Epithelial cell of proximal tubule (primary cell): Measurements from ENCODE around the gene PDCD1LG2. TPM values are rescaled to one million over a fixed set of nuclear protein-coding genes. Genes with fewer than 3 reads are reported as not detected.

Experiments
- DNase-seq: peaks from one replicate; pipeline ENCODE4 v3.0.0-alpha.2; 2011; ENCODE audit warnings: low read depth
- H3K4me3 ChIP-seq: 2 replicates; pipeline ENCODE4 v1.5.1; 2011; ENCODE audit warnings: low read depth, mild to moderate bottlenecking, low read length
- total RNA-seq: library from RNA; depleted of rRNA; stranded (reverse); fragments of >200 nt; gene quantifications from 2 replicates; pipeline ENCODE4 v1.2.3, GENCODE V29; 2015
- TF ChIP-seq, protein P1 (sequence below): conservative IDR thresholded peaks from 2 replicates; pipeline ENCODE4 v1.5.1; 2012; ENCODE audit warnings: low read depth, mild to moderate bottlenecking, low read length

PDCD1LG2 gene
- total RNA-seq, 1 donor from 2014 or later = 2.7 TPM

GRCh38 chr9:5478206-5478605 lies 32.1 kb upstream of the PDCD1LG2 start:
- no peak overlapping the region for H3K4me3 ChIP-seq
- TF ChIP-seq, protein P1, sequence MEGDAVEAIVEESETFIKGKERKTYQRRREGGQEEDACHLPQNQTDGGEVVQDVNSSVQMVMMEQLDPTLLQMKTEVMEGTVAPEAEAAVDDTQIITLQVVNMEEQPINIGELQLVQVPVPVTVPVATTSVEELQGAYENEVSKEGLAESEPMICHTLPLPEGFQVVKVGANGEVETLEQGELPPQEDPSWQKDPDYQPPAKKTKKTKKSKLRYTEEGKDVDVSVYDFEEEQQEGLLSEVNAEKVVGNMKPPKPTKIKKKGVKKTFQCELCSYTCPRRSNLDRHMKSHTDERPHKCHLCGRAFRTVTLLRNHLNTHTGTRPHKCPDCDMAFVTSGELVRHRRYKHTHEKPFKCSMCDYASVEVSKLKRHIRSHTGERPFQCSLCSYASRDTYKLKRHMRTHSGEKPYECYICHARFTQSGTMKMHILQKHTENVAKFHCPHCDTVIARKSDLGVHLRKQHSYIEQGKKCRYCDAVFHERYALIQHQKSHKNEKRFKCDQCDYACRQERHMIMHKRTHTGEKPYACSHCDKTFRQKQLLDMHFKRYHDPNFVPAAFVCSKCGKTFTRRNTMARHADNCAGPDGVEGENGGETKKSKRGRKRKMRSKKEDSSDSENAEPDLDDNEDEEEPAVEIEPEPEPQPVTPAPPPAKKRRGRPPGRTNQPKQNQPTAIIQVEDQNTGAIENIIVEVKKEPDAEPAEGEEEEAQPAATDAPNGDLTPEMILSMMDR = no peak
- no peak for DNase-seq

DNA sequence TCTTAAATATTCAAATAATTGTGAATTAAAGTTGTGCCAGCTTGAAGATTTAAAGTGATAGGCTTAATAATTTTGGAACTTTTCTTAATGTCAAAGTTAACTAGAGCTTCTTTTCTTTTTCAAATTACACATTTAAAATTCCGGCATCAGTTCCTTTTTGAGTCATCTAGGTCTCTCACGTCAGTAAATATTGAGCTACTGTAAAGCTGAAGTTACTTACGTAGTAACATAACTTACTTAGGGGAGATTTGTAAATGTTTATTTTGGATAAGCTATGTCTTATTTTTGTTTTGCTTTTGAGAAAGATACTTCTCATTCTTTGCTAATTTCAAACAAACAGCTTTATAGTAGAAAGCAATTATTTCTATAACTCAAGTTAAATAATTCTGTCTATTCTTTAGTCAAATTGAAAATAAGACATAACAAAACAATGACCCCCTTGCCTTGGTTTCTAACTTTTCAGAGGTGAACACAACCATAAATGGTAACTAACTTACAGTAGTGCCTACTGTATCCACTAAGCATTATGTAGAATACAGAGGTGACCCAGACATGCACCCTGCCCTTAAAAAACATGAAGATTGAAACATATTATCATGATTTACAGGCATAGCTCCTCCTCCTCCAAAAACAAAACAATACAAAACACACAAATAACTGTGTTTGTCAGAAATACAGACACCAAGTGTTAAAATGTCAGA lies 30.2 kb upstream of the PDCD1LG2 start:
- H3K4me3 ChIP-seq = no peak overlapping the region
- DNase-seq = no peak
- TF ChIP-seq, protein P1 = no peak

DNA sequence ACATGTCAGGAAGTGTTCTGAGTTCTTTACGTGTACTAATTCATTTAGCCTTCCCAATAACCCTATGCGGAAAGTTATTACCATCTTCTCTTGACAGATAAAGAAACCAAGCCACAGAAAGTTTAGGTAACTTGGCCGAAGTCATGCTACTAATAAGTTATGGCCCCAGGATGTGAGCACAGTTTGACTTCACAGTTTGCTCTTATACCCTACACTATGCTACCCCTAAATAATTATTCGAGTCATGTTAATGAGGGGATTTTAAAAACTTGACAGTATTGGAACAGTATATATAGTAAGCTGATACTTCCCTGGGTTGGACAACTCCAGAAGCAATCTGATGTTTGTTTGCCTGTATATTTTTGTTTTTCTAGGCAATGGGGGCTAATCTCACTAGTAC lies 29.4 kb upstream of the PDCD1LG2 start:
- TF ChIP-seq, protein P1 = no peak
- DNase-seq = no peak
- H3K4me3 ChIP-seq = no peak overlapping the region

DNA sequence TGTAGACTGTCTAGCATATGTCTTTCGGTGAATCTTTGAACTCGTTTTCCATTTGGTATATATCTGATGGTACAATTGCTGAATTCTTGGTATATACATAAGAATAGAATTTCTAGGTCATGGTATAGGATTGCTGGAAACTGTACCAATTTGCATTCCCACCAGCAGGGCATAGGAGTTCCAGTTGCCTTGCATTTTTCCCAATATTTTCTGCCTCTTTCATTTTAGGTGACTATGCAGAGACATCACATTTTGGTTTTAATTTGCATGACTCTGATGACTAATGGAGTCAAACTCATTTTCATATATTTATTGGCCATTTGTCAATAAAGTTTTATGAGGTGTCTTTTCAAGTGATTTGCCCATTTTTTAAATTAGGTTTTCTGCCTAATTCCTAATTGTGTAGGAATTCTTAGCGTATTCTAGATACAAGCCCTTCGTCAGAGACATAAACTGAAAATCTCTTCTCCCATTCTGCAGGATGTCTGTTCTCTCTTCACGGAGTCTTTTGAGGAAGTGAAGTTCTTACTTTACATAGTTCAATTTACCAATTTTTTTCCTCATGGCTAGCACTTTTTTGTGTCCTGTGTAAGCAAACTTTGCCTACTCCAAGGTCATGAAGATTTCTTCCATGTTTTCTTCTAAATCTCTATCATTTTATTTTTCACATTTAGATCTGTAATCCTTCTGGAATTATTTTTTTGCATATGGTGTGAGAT lies 28.9 kb upstream of the PDCD1LG2 start:
- H3K4me3 ChIP-seq = no peak overlapping the region
- DNase-seq = no peak
- TF ChIP-seq, protein P1 = no peak

- no peak overlapping the region for H3K4me3 ChIP-seq
- TF ChIP-seq, protein P1 = no peak
- no peak for DNase-seq
These were observed 28.1 kb upstream of the PDCD1LG2 start for GRCh38 chr9:5482194-5482593.

- TF ChIP-seq, protein P1 = no peak
These were observed 27.0 kb upstream of the PDCD1LG2 start for GRCh38 chr9:5483306-5483705.

More at GRCh38 chr9:5483306-5483705, 27.0 kb upstream of the PDCD1LG2 start:
- H3K4me3 ChIP-seq = no peak overlapping the region
- no peak for DNase-seq
